D721Med (cell line): Measurements from ENCODE around the gene PRSS1.
"Not testable (repeated sequence)": the region's sequence is repeated elsewhere in the genome, so short reads cannot be mapped to it uniquely, and the experiment has no call there.

Source experiments
- DNase-seq: peaks from one replicate; pipeline ENCODE4 v3.0.0; 2011; ENCODE audit warnings: low spot score; ENCODE audit not compliant: insufficient read length
- FAIRE-seq: peaks from 2 replicates; lab custom pipeline; 2011; peaks lifted over from hg19 to GRCh38; lab: Jason Lieb, UNC
- CTCF ChIP-seq: IDR thresholded peaks from 2 replicates; pipeline ENCODE4 v1.5.1; 2012; ENCODE audit warnings: mild to moderate bottlenecking, control low read depth; ENCODE audit not compliant: insufficient read depth; ENCODE audit errors: missing control alignments

Gene PRSS1

GRCh38 chr7:142749218-142749993 is at the start of gene PRSS1:
TSS of gene PRSS1 (plus strand) at chr7:142749472. CDS start at chr7:142749485, 13 bp downstream.
- TF ChIP-seq CTCF: no peak

GRCh38 chr7:142700935-142701334 is 48.3 kb upstream of the PRSS1 start:
- not testable (repeated sequence) for FAIRE-seq, DNase-seq

More at GRCh38 chr7:142749218-142749993, at the start of gene PRSS1:
- no peak for DNase-seq
- FAIRE-seq: no peak

- no peak for TF ChIP-seq CTCF
- FAIRE-seq (no peak), DNase-seq (no peak)
These were observed 45.5 kb upstream of the PRSS1 start for GRCh38 chr7:142703655-142704305.

- DNase-seq, FAIRE-seq: not testable (repeated sequence)
These were observed 40.5 kb upstream of the PRSS1 start for GRCh38 chr7:142708726-142709125.

GRCh38 chr7:142709921-142710320 is 39.4 kb upstream of the PRSS1 start:
- TF ChIP-seq CTCF: no peak
- FAIRE-seq (no peak), DNase-seq (no peak)

- no peak for TF ChIP-seq CTCF
- FAIRE-seq: no peak
- DNase-seq: no peak
These were observed 38.1 kb upstream of the PRSS1 start for GRCh38 chr7:142711196-142711595.

GRCh38 chr7:142711746-142712616 is 37.3 kb upstream of the PRSS1 start:
- DNase-seq: no peak
- no peak for FAIRE-seq
- TF ChIP-seq CTCF: peak; percentile 41
